Tibial nerve (tissue), 4 donors: ENCODE results near the gene LSM14B. TPM values are rescaled to one million over a fixed set of nuclear protein-coding genes. Genes with fewer than 3 reads are reported as not detected.
A peak's percentile ranks its signal among the peaks of the same experiment; 100 is the strongest.

Experiments used
- DNase-seq, 2 donors: peaks; one replicate each; pipeline ENCODE4 v3.0.0-alpha.2; 2019; ENCODE audit warnings: low spot score in 2 of 2
- H3K27ac ChIP-seq, 4 donors: fragments of 200-600 bp; sonication (generic) in 3 of 4; one replicate each; pipeline ENCODE4 v1.5.1; 2017 to 2019; ENCODE audit warnings: mild to moderate bottlenecking in 1 of 4
- H3K27me3 ChIP-seq, 2 donors: fragments of 200-600 bp; sonication (generic) in 1 of 2; one replicate each; pipeline versions ENCODE4 v1.5.1 to v1.6.0; 2017 to 2019
- H3K36me3 ChIP-seq, 3 donors: fragments of 200-600 bp; sonication (generic); one replicate each; pipeline ENCODE4 v1.5.1; 2018 to 2019
- H3K4me1 ChIP-seq, 4 donors: fragments of 200-600 bp; sonication (generic) in 3 of 4; one replicate each; pipeline ENCODE4 v1.5.1; 2017 to 2019
- H3K4me3 ChIP-seq, 4 donors: fragments of 200-600 bp; sonication (generic) in 3 of 4; one replicate each; pipeline ENCODE4 v1.5.1; 2017 to 2019; ENCODE audit warnings: mild to moderate bottlenecking in 1 of 4, moderate library complexity in 1 of 4
- H3K9me3 ChIP-seq, 4 donors: fragments of 200-600 bp; sonication (generic) in 3 of 4; one replicate each; pipeline ENCODE4 v1.5.1; 2017 to 2019
- CTCF ChIP-seq, 5 experiments: fragments of 200-600 bp in 3 of 5; fragments of 450-650 bp in 2 of 5; sonication (generic) in 3 of 5; IDR thresholded peaks; one replicate each; pipeline ENCODE4 v1.5.1; 2016 to 2019; ENCODE audit warnings: antibody characterized with exemption in 5 of 5, mild to moderate bottlenecking in 3 of 5, moderate library complexity in 2 of 5
- EP300 ChIP-seq, 2 donors: sonication (generic); formaldehyde crosslinking; IDR thresholded peaks; one replicate each; pipeline ENCODE4 v1.6.1; 2017; ENCODE audit warnings: antibody characterized with exemption in 2 of 2, mild to moderate bottlenecking in 1 of 2
- POLR2A ChIP-seq, 2 donors: fragments of 450-650 bp; IDR thresholded peaks; one replicate each; pipeline ENCODE4 v1.6.1; 2017; ENCODE audit warnings: antibody characterized with exemption in 2 of 2, mild to moderate bottlenecking in 2 of 2, moderate library complexity in 2 of 2
- WGBS, 2 donors: methylation state at CpG; one replicate each; pipeline ENCODE4 v1.1.5; 2018; 5-methylcytosine and 5-hydroxymethylcytosine counted together
- total RNA-seq, 4 donors: library from RNA; depleted of rRNA; stranded (reverse); fragments of >200 nt; gene quantifications; one replicate each; pipeline ENCODE4 v1.1.0, GENCODE V29; 2016

Gene LSM14B
- total RNA-seq, 4 donors from 2014 or later = 23.8 to 32.6 (median 28.5) TPM

GRCh38 chr20:62127799-62128198 is 5.5 kb downstream of the LSM14B start:
- H3K4me3 ChIP-seq = no peak overlapping the region
- TF ChIP-seq EP300 (IDR thresholded peaks at IDR 0.05) (no peak), CTCF (IDR thresholded peaks at IDR 0.05) (no peak)
- H3K27me3 ChIP-seq = no peaks in the 10 kb centered on the region
- WGBS, 2 donors = 87 to 94% methylated on average over 6 of the region's 6 CpGs
- no peak overlapping the region for H3K27ac ChIP-seq
- peaks cover 5 to 82% (median 22%) of the 10 kb centered on the region in 3 donors for H3K36me3 ChIP-seq
- H3K4me1 ChIP-seq = peaks cover 0 to 19% (median 11%) of the 10 kb centered on the region in 4 donors
- DNase-seq = no peak
- H3K9me3 ChIP-seq = no peaks in the 10 kb centered on the region

- Histone ChIP-seq H3K4me3 (no peak overlapping the region), H3K9me3 (no peaks in the 10 kb centered on the region), H3K36me3 (peaks cover 5 to 89% (median 25%) of the 10 kb centered on the region in 3 donors), H3K4me1 (peaks cover 0 to 22% (median 7%) of the 10 kb centered on the region in 4 donors), H3K27me3 (no peaks in the 10 kb centered on the region), H3K27ac (no peak overlapping the region)
- no peak for DNase-seq
- WGBS, 2 donors = 87 to 89% methylated on average over 6 of the region's 6 CpGs
- TF ChIP-seq EP300 (IDR thresholded peaks at IDR 0.05) = no peak
- TF ChIP-seq POLR2A (IDR thresholded peaks at IDR 0.05) = no peak
- no peak for TF ChIP-seq CTCF (IDR thresholded peaks at IDR 0.05)
Measured at GRCh38 chr20:62128502-62128901, 6.2 kb downstream of the LSM14B start.

- Histone ChIP-seq H3K4me1 (peaks cover 0 to 24% (median 6%) of the 10 kb centered on the region in 4 donors), H3K36me3 (peaks cover 5 to 98% (median 25%) of the 10 kb centered on the region in 3 donors), H3K27ac (no peak overlapping the region), H3K27me3 (no peaks in the 10 kb centered on the region), H3K9me3 (no peaks in the 10 kb centered on the region), H3K4me3 (no peak overlapping the region)
- TF ChIP-seq CTCF (IDR thresholded peaks at IDR 0.05) = no peak
- no peak for TF ChIP-seq EP300 (IDR thresholded peaks at IDR 0.05)
- TF ChIP-seq POLR2A (IDR thresholded peaks at IDR 0.05) = no peak
- 87 to 92% methylated on average over 20 of the region's 20 CpGs for WGBS, 2 donors
- DNase-seq = no peak
Measured at GRCh38 chr20:62129731-62130531, 7.7 kb downstream of the LSM14B start.

GRCh38 chr20:62131560-62132320 is 9.5 kb downstream of the LSM14B start:
- no peak for DNase-seq
- Histone ChIP-seq H3K27me3 (no peaks in the 10 kb centered on the region), H3K9me3 (no peaks in the 10 kb centered on the region), H3K4me1 (peaks cover 0 to 32% (median 8%) of the 10 kb centered on the region in 4 donors), H3K27ac (peak overlapping the region in 1 of 4 donors; percentile 77), H3K36me3 (peaks cover 5 to 96% (median 18%) of the 10 kb centered on the region in 3 donors), H3K4me3 (no peak overlapping the region)
- TF ChIP-seq CTCF (IDR thresholded peaks at IDR 0.05) (no peak), EP300 (IDR thresholded peaks at IDR 0.05) (no peak), POLR2A (IDR thresholded peaks at IDR 0.05) (no peak)
- 91 to 92% methylated on average over 25 of the region's 25 CpGs for WGBS, 2 donors

- peak overlapping the region in 2 of 4 donors; percentile 69 to 77 for H3K27ac ChIP-seq
- DNase-seq = no peak
- no peak overlapping the region for H3K4me3 ChIP-seq
- H3K36me3 ChIP-seq = peaks cover 5 to 96% (median 19%) of the 10 kb centered on the region in 3 donors
- H3K4me1 ChIP-seq = peaks cover 0 to 32% (median 8%) of the 10 kb centered on the region in 4 donors
- no peaks in the 10 kb centered on the region for H3K9me3 ChIP-seq
- 83 to 84% methylated on average over 7 of the region's 7 CpGs for WGBS, 2 donors
- TF ChIP-seq CTCF (IDR thresholded peaks at IDR 0.05) = no peak
- no peak for TF ChIP-seq POLR2A (IDR thresholded peaks at IDR 0.05)
- no peak for TF ChIP-seq EP300 (IDR thresholded peaks at IDR 0.05)
- H3K27me3 ChIP-seq = no peaks in the 10 kb centered on the region
Measured at GRCh38 chr20:62132421-62132820, 10.1 kb downstream of the LSM14B start.
